Thoracic aorta endothelial cell (primary cell): ENCODE measurements around the gene ITSN1. TPM values are rescaled to one million over a fixed set of nuclear protein-coding genes. Genes with fewer than 3 reads are reported as not detected.

Source experiments
- total RNA-seq: library from RNA; depleted of rRNA; stranded (reverse); fragments of >200 nt; gene quantifications from 2 replicates; pipeline ENCODE4 v1.2.3, GENCODE V29; 2012

ITSN1 gene
- total RNA-seq = 81.4 and 97.5 TPM in 2 replicates

DNA sequence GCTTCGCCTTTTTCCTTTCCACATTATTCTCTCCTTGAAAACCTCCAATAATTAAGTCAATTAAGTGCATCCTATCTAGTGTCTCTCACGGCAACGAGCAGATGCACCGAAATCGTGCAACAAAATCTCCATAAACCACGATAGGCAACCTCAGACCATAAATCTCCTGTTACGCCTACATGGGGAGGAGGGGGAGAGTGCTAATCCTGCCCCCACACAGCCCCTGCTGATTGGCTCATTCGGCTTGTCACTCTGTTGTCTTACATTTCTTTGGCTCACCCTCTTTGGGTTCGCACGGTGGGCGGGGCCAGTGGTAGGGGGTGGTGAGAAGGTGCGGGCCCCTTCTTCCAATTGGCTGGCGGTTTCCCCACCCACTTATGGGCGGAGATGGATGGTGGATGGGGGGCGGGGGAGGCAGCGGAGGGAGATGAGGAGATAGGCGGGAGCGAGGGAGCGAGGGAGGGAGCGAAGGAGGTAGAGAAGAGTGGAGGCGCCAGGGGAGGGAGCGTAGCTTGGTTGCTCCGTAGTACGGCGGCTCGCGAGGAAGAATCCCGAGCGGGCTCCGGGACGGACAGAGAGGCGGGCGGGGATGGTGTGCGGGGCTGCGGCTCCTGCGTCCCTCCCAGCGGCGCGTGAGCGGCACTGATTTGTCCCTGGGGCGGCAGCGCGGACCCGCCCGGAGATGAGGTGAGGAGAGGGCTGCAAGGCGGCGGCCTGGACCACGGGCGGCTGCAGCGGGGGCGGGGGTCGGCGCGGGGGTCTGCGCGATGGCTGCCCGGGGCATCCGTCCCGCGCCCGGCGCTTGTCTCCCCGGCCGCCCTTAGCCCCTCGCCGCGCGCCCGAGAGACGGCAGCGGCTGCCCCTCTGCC is at the start of gene ITSN1:
Gene ITSN1, plus strand, starts transcription at position 475 of the 869 bp plus-strand sequence. CDS start 76,328 bp downstream, outside the sequence.

DNA sequence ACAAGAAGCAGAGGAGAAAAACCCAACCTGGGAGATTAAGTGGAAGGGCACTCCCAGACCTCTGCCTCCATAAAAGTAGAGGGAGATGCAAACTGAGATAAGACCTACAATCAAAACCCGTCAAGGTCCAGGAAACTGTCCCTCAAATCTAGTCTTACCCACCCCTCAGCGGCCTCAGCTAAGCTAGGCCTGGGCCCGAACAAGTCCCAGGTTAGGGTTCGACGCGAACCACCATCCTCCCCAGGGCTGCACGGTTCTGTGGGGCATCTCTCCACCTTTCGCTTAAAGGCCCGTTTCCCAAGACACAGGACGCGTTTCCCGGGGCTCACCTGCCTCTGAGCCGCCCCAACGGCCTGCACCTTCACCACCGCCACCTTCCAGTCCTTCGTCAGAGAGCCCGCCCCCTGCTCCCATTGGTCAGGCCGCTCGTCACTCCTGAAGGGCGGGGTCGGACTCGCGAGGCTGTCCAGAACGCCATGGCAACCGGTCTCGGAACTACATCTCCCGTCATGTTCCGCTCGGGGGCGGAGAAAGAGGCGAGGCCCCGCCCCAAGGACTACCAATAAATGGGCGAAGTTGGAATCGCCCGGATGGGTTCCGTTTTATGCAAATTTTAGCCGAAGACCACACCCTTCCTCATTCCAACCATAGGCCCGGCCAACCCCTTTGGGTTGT is 812 bp upstream of the ITSN1 start, which contains the start of gene CRYZL1:
Gene CRYZL1, minus strand, starts transcription at position 390 of the 675 bp plus-strand sequence. CDS start 10,190 bp downstream, outside the sequence.

DNA sequence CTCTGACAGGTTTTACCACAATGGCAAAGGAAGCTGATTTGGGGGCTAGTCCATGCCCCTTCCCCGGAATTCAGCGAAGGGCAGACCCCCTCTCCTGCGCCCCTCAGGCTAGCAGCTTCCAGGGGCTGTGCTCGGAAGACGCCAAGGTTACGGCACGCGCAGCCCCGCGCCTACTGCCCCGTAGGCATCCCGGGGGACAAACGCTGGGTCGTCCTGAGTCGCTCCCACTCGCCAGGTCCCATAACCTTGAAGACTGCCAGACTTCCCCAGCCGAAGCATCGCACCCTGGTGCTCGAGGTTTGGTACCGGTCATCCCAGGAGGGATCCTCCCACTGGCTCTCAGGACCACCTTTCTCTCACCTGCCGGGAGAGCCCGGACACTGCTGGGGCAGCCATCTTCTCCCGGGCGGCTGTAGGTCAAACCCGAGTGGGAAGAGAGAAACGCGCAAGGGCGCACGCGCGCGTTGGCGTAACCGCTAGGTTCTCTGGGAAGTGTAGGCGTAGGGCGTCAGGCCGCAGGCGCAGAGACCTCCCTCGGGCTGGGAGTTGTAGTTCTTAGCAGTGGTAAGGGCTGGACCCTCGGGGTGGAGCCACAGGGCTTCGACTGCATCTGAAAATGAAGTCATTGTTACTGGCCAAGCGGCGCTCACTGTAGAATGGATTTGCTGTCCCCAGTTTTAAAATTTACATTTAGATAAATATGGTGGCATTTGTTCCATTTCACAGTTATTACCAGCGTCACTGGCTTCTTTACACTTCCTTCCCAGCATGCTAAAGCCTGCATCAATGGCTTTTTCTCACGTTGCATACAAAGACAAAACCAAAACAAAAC is 273.3 kb downstream of the ITSN1 start, which contains the start of gene ATP5PO:
Gene ATP5PO, minus strand, starts transcription at position 437 of the 832 bp plus-strand sequence. Its CDS starts 41 bp downstream, at position 396.

Other genes starting within 250 kb of the ITSN1 start
- gene IFNGR2, start 239.1 kb upstream of the ITSN1 start, total RNA-seq = 37.4 and 50.0 TPM in 2 replicates
- 39.5 and 46.1 TPM in 2 replicates for gene TMEM50B, start 162.5 kb upstream of the ITSN1 start, total RNA-seq
- 1.4 and 2.3 TPM in 2 replicates for gene DNAJC28, start 150.8 kb upstream of the ITSN1 start, total RNA-seq
- gene GART, start 100.4 kb upstream of the ITSN1 start, total RNA-seq = 150 and 176 TPM in 2 replicates
- gene SON, start 99.5 kb upstream of the ITSN1 start, total RNA-seq = 244 and 322 TPM in 2 replicates
- 31.5 and 34.7 TPM in 2 replicates for gene DONSON, start 53.8 kb upstream of the ITSN1 start, total RNA-seq
- gene CRYZL1, start 760 bp upstream of the ITSN1 start, total RNA-seq = 33.2 and 37.5 TPM in 2 replicates